Forelimb muscle (tissue), 1 donor: ENCODE data around the gene G2E3. TPM values are rescaled to one million over a fixed set of nuclear protein-coding genes. Genes with fewer than 3 reads are reported as not detected.
"Not testable (repeated sequence)": the region's sequence is repeated elsewhere in the genome, so short reads cannot be mapped to it uniquely, and the experiment has no call there.

Experiments used
- DNase-seq: peaks from one replicate; pipeline ENCODE4 v3.0.0-alpha.2; 2013; ENCODE audit warnings: low read depth
- polyA plus RNA-seq: library from polyadenylated mRNA; unstranded; fragments of 120-200 nt; gene quantifications from one replicate; pipeline ENCODE4 v1.2.1, GENCODE V29; 2013; ENCODE audit not compliant: insufficient read length

The G2E3 gene
- polyA plus RNA-seq, 1 donor, result 19.1 TPM

GRCh38 chr14:30600922-30601918 is 42.3 kb downstream of the G2E3 start:
- DNase-seq, result no peak

- DNase-seq, result no peak
Measured at GRCh38 chr14:30603402-30603801, 44.4 kb downstream of the G2E3 start.

- not testable (repeated sequence) for DNase-seq
Measured at GRCh38 chr14:30604696-30605095, 45.7 kb downstream of the G2E3 start.

- DNase-seq, result no peak
Measured at GRCh38 chr14:30607156-30607780, 48.3 kb downstream of the G2E3 start.

GRCh38 chr14:30608533-30609006 is 49.6 kb downstream of the G2E3 start:
- no peak for DNase-seq

- peak; percentile 20 for DNase-seq
Measured at GRCh38 chr14:30610787-30611343, 51.9 kb downstream of the G2E3 start.

GRCh38 chr14:30614155-30614554 is 55.2 kb downstream of the G2E3 start:
- no peak for DNase-seq

GRCh38 chr14:30620178-30620577 is 61.2 kb downstream of the G2E3 start:
- DNase-seq, result no peak

- DNase-seq, result no peak
Measured at GRCh38 chr14:30621354-30621939, 62.5 kb downstream of the G2E3 start.

- peak; percentile 82 for DNase-seq
Measured at GRCh38 chr14:30621940-30622830, 63.2 kb downstream of the G2E3 start, which contains the start of gene SCFD1. TSS of gene SCFD1 (plus strand) at chr14:30622319. CDS start at chr14:30622339, 20 bp downstream.

GRCh38 chr14:30623412-30624131 is 64.6 kb downstream of the G2E3 start:
- DNase-seq, result no peak

- DNase-seq, result no peak
Measured at GRCh38 chr14:30624132-30624423, 65.1 kb downstream of the G2E3 start.

GRCh38 chr14:30625533-30625932 is 66.6 kb downstream of the G2E3 start:
- DNase-seq, result no peak

GRCh38 chr14:30629432-30629831 is 70.5 kb downstream of the G2E3 start:
- DNase-seq, result not testable (repeated sequence)

GRCh38 chr14:30630248-30630647 is 71.3 kb downstream of the G2E3 start:
- DNase-seq, result no peak

GRCh38 chr14:30632730-30633129 is 73.8 kb downstream of the G2E3 start:
- DNase-seq, result no peak

GRCh38 chr14:30638926-30639325 is 80.0 kb downstream of the G2E3 start:
- no peak for DNase-seq

- DNase-seq, result no peak
Measured at GRCh38 chr14:30641207-30641606, 82.2 kb downstream of the G2E3 start.

- not testable (repeated sequence) for DNase-seq
Measured at GRCh38 chr14:30644462-30644861, 85.5 kb downstream of the G2E3 start.

- no peak for DNase-seq
Measured at GRCh38 chr14:30645600-30645999, 86.6 kb downstream of the G2E3 start.
